ENCODE measurements around the gene MYH14.
"Not testable (repeated sequence)": the region's sequence is repeated elsewhere in the genome, so short reads cannot be mapped to it uniquely, and the experiment has no call there.

The MYH14 gene

GRCh38 chr19:50349277-50350057 is 146.0 kb downstream of the MYH14 start:
- FAIRE-seq (no peak), DNase-seq (ENCODE audit: extremely low spot score, insufficient read length, low read depth) (no peak)

DNA sequence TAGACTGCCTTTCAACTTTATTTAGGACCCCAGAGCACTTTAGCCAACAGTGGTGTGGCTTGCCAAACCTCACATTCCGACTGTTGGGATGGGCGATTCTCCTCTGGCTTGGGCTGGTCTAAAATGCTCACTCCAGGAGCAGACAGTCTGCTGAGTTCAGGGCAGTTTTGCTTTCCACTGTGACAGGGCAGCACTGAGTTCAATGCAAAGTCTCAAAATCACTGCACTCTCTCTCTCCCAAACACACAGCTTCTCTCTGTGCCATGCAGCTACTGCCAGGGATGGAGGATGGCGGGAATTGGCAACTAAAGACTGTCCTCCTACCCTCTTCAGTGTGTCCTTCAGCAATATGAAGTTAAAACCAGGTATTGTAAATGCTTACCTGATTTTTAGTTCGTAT is 148.8 kb downstream of the MYH14 start:
- no peak for DNase-seq (ENCODE audit: extremely low spot score, insufficient read length, low read depth)
- no peak for FAIRE-seq

GRCh38 chr19:50353487-50353880 is 150.1 kb downstream of the MYH14 start:
- FAIRE-seq; DNase-seq (ENCODE audit: extremely low spot score, insufficient read length, low read depth): not testable (repeated sequence)

- DNase-seq (ENCODE audit: extremely low spot score, insufficient read length, low read depth) (no peak), FAIRE-seq (no peak)
Observed at GRCh38 chr19:50356691-50357177, 153.3 kb downstream of the MYH14 start.

GRCh38 chr19:50357178-50358100 is 154.0 kb downstream of the MYH14 start:
- DNase-seq (ENCODE audit: extremely low spot score, insufficient read length, low read depth) = no peak
- peak; percentile 98 for FAIRE-seq

DNA sequence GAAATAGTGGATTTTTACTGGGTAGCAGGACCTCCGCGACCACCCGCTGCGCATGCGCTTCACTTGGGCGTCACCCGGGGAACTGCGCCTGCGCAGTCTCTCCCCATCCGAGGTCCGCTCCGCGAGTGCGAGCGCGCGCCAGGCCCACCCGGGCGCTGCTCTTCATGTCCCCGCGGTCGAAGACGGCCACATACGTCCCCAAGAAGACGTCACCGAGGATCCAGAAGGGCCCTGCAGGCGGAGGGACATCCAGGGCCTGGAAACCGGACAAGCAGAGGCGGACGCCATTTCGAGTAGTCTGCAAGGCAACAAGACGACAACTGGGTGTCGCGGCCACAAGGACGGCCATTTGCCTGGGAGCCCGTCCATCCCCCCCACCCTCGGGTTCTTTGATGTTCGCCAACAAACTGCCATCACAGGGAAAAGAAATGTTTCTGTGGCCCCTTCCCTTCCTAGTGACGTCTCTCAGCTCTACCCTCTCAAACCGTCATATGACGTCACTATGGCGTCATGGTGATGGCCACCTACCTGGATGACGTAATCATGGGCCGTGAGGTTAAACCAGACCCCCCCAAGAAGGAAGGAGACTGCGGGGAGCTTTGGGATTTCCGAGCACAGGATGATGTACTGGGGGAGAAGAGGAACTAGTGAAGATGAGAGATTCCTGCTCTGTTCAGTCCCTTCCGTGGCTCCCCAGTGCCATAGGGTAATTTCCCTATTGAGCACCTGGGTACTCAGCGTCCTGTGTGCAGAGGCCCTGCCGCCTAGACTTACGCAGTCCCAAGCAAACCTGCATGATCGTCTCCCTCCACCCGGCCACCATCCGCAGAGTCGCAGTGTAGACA is 155.3 kb downstream of the MYH14 start:
- peak; percentile 74 for FAIRE-seq
- DNase-seq (ENCODE audit: extremely low spot score, insufficient read length, low read depth) = no peak

- DNase-seq (ENCODE audit: extremely low spot score, insufficient read length, low read depth) (no peak), FAIRE-seq (no peak)
Observed at GRCh38 chr19:50359328-50359818, 156.0 kb downstream of the MYH14 start.

All from GM18507 (cell line).